H1 (cell line): ENCODE data around the gene USP24. TPM values are rescaled to one million over a fixed set of nuclear protein-coding genes. Genes with fewer than 3 reads are reported as not detected.

ENCODE experiments used
- CBX8 ChIP-seq: fragments of 300-800, 300-1000 bp; sonication (generic); IDR thresholded peaks from 2 replicates; pipeline ENCODE4 v1.7.1; 2016; ENCODE audit warnings: low read depth, low read length, borderline replicate concordance
- CHD7 ChIP-seq: fragments of 300-600 bp; sonication (generic); IDR thresholded peaks from 2 replicates; pipeline ENCODE4 v1.7.1; 2012; ENCODE audit warnings: low read length, moderate library complexity, mild to moderate bottlenecking, inconsistent platforms; ENCODE audit not compliant: insufficient replicate concordance
- JUND ChIP-seq: IDR thresholded peaks from 2 replicates; pipeline ENCODE4 v1.6.1; 2011; ENCODE audit warnings: mild to moderate bottlenecking, improper control_type of control experiment, low read length
- MAX ChIP-seq: IDR thresholded peaks from 2 replicates; pipeline ENCODE4 v1.6.1; 2012; ENCODE audit warnings: inconsistent platforms
- POLR2A ChIP-seq, 2 experiments: IDR thresholded peaks; 1 replicate in 1 of 2; 2 replicates in 1 of 2; pipeline ENCODE4 v1.6.1; 2011; ENCODE audit warnings: low read depth in 2 of 2, low read length in 2 of 2, mild to moderate bottlenecking in 2 of 2; ENCODE audit errors: control extremely low read depth in 1 of 2
- RXRA ChIP-seq: IDR thresholded peaks from 2 replicates; pipeline ENCODE4 v1.6.1; 2011; ENCODE audit warnings: low read depth, mild to moderate bottlenecking, low read length, moderate library complexity; ENCODE audit not compliant: insufficient read depth
- ZNF274 ChIP-seq: IDR thresholded peaks from 2 replicates; pipeline ENCODE4 v1.7.0; 2012; ENCODE audit warnings: low read length, borderline replicate concordance; ENCODE audit errors: extremely low read depth
- polyA plus RNA-seq, 7 experiments: library from polyadenylated mRNA; depleted of rRNA in 3 of 7; stranded (reverse) in 5 of 7; unstranded in 2 of 7; fragments of >200 nt in 5 of 7; fragments of 200-250 nt in 2 of 7; gene quantifications; 1 replicate in 5 of 7; 2 replicates in 1 of 7; 4 replicates in 1 of 7; pipeline versions ENCODE4 v1.2.1 to v1.2.3, GENCODE V29; 2011 to 2013; ENCODE audit warnings: missing spikeins in 2 of 7, mixed read lengths in 2 of 7
- total RNA-seq: library from RNA; stranded (reverse); fragmentation: NEBNext Ultra II Directional; extraction: Animal tissue kit (Norgen Biotek cat#: 25700); gene quantifications from 2 replicates; pipeline ENCODE4 v1.2.1, GENCODE V29; 2021

USP24 gene
- total and polyA plus RNA-seq, 2 of the 8 experiments (the other 6 are each of a cell fraction or from before 2014, with no cell fraction given), result 11.1 to 34.6 TPM

GRCh38 chr1:55140546-55140983 lies 74.6 kb downstream of the USP24 start (continued):
- TF ChIP-seq CHD7 (peak; percentile 26), ZNF274 (no peak), RXRA (no peak), CBX8 (no peak), JUND (peak; percentile 11; the same call in 1 of the 2 replicates), MAX (no peak), POLR2A (IDR thresholded peaks at IDR 0.05; ENCODE audit: control extremely low read depth in 1 of 2, low read depth in 2 of 2, low read length in 2 of 2) (no peak)
